GM12892 (cell line): ENCODE measurements around the gene AQP12A.

Experiments used
- POLR2A ChIP-seq: IDR thresholded peaks from 2 replicates; pipeline ENCODE4 v1.6.1; 2011; ENCODE audit warnings: low read depth, low read length, control low read depth
- POLR2AphosphoS5 ChIP-seq: IDR thresholded peaks from 2 replicates; pipeline ENCODE4 v1.6.1; 2011; ENCODE audit warnings: low read depth, low read length, control low read depth
- TAF1 ChIP-seq: IDR thresholded peaks from 2 replicates; pipeline ENCODE4 v1.6.1; 2011; ENCODE audit warnings: low read depth, mild to moderate bottlenecking, control low read depth, low read length, borderline replicate concordance

- no peak for TF ChIP-seq POLR2A
- no peak for TF ChIP-seq POLR2AphosphoS5
- no peak for TF ChIP-seq TAF1
Observed at GRCh38 chr2:240734756-240735155, 43.1 kb downstream of the AQP12A start.
